ENCODE results near the gene RYR3. TPM values are rescaled to one million over a fixed set of nuclear protein-coding genes. Genes with fewer than 3 reads are reported as not detected.

Gene RYR3
- total RNA-seq, 4 donors from 2014 or later = 9.1 to 64.0 (median 30.4) TPM

GRCh38 chr15:33315044-33315443 is 4.3 kb downstream of the RYR3 start:
- intact Hi-C loops (cut with DNase I; ENCODE audit: low total_unique reads) = loop anchor here (10.0 kb wide), 1 partner anchor 390 kb away; no protein-coding TSS in a partner anchor
- H3K36me3 ChIP-seq = no peaks in the 10 kb centered on the region
- no peaks in the 10 kb centered on the region for H3K4me1 ChIP-seq
- no peaks in the 10 kb centered on the region for H3K27me3 ChIP-seq
- TF ChIP-seq CTCF (IDR thresholded peaks at IDR 0.05) (no peak), POLR2A (IDR thresholded peaks at IDR 0.05) (no peak)
- H3K4me3 ChIP-seq = no peak overlapping the region
- DNase-seq = no peak
- H3K9me3 ChIP-seq = no peaks in the 10 kb centered on the region
- no peak overlapping the region for H3K27ac ChIP-seq

- no peak overlapping the region for H3K4me3 ChIP-seq
- no peaks in the 10 kb centered on the region for H3K36me3 ChIP-seq
- no peak for DNase-seq
- no peaks in the 10 kb centered on the region for H3K4me1 ChIP-seq
- H3K27ac ChIP-seq = no peak overlapping the region
- TF ChIP-seq POLR2A (IDR thresholded peaks at IDR 0.05) = no peak
- no peak for TF ChIP-seq CTCF (IDR thresholded peaks at IDR 0.05)
- H3K27me3 ChIP-seq = no peaks in the 10 kb centered on the region
- intact Hi-C loops (cut with DNase I; ENCODE audit: low total_unique reads) = loop anchor here (10.0 kb wide), 1 partner anchor 387 kb away; no protein-coding TSS in a partner anchor
- H3K9me3 ChIP-seq = no peaks in the 10 kb centered on the region
Observed at GRCh38 chr15:33317896-33318295, 7.1 kb downstream of the RYR3 start.

- TF ChIP-seq CTCF (IDR thresholded peaks at IDR 0.05) (no peak), POLR2A (IDR thresholded peaks at IDR 0.05) (no peak)
- intact Hi-C loops (cut with DNase I; ENCODE audit: low total_unique reads) = no loop called here
- Histone ChIP-seq H3K4me3 (no peak overlapping the region), H3K36me3 (no peaks in the 10 kb centered on the region), H3K27ac (no peak overlapping the region), H3K27me3 (no peaks in the 10 kb centered on the region), H3K9me3 (no peaks in the 10 kb centered on the region), H3K4me1 (no peaks in the 10 kb centered on the region)
- DNase-seq = no peak
Observed at GRCh38 chr15:33320017-33320416, 9.2 kb downstream of the RYR3 start.

GRCh38 chr15:33322091-33322490 is 11.3 kb downstream of the RYR3 start:
- intact Hi-C loops (cut with DNase I; ENCODE audit: low total_unique reads) = no loop called here
- H3K27me3 ChIP-seq = no peaks in the 10 kb centered on the region
- no peaks in the 10 kb centered on the region for H3K9me3 ChIP-seq
- DNase-seq = no peak
- no peaks in the 10 kb centered on the region for H3K4me1 ChIP-seq
- no peak for TF ChIP-seq POLR2A (IDR thresholded peaks at IDR 0.05)
- no peak for TF ChIP-seq CTCF (IDR thresholded peaks at IDR 0.05)
- H3K36me3 ChIP-seq = no peaks in the 10 kb centered on the region
- no peak overlapping the region for H3K4me3 ChIP-seq
- no peak overlapping the region for H3K27ac ChIP-seq

- Histone ChIP-seq H3K9me3 (no peaks in the 10 kb centered on the region), H3K27me3 (no peaks in the 10 kb centered on the region), H3K27ac (no peak overlapping the region), H3K4me1 (no peaks in the 10 kb centered on the region), H3K36me3 (no peaks in the 10 kb centered on the region), H3K4me3 (no peak overlapping the region)
- DNase-seq = no peak
- no peak for TF ChIP-seq POLR2A (IDR thresholded peaks at IDR 0.05)
- no peak for TF ChIP-seq CTCF (IDR thresholded peaks at IDR 0.05)
- intact Hi-C loops (cut with DNase I; ENCODE audit: low total_unique reads) = no loop called here
Observed at GRCh38 chr15:33324609-33325008, 13.8 kb downstream of the RYR3 start.
